Measurements from ENCODE around the gene CLEC7A. TPM values are rescaled to one million over a fixed set of nuclear protein-coding genes. Genes with fewer than 3 reads are reported as not detected.

CLEC7A gene
- total RNA-seq, 1 experiment from 2014 or later, result not detected

DNA sequence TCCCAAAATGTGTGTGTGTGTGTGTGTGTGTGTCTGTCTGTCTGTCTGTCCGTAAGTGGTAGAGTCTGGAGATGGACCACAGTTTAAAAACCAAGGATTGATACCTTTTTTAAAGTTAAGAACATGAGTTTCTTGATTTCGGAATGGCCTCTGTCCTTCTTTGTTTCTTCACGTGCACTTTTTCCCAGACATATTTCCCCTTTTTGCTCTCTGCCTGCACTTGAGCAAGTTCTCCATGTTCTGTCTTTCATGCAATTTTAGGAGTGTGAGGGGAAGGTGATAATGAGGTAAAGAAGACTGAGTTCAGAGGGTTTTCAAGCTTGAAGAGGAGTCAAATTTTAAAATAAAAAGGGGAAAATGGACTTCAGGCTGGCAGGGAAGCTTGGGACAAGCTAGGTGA, 29.3 kb upstream of the CLEC7A start:
- H2AK5ac ChIP-seq (ENCODE audit: insufficient read length, low read length), result no peak overlapping the region
- H3K79me1 ChIP-seq (ENCODE audit: insufficient read depth, low read depth, low read length, poor library complexity, severe bottlenecking), result no peaks in the 10 kb centered on the region
- DNase-seq, result no peak
- H2BK12ac ChIP-seq (ENCODE audit: insufficient read length, low read depth, low read length), result no peak overlapping the region
- no peak overlapping the region for H3K4ac ChIP-seq (ENCODE audit: low read depth, low read length)
- no peak overlapping the region for H4K91ac ChIP-seq (ENCODE audit: insufficient read length, low read depth, low read length)
- H2BK20ac ChIP-seq (ENCODE audit: low read depth, low read length, poor library complexity, severe bottlenecking), result no peak overlapping the region
- no peak overlapping the region for H4K8ac ChIP-seq (replicated peaks; ENCODE audit: insufficient read length, low read depth, low read length)
- no peaks in the 10 kb centered on the region for H4K20me1 ChIP-seq (ENCODE audit: control insufficient read depth, insufficient read depth, insufficient read length)
- H2BK5ac ChIP-seq (ENCODE audit: insufficient read length, low read length), result no peak overlapping the region
- no peak overlapping the region for H3T11ph ChIP-seq (ENCODE audit: low read length)
- H3K27me3 ChIP-seq (ENCODE audit: insufficient read depth, low read length), result no peaks in the 10 kb centered on the region
- no peak overlapping the region for H3K18ac ChIP-seq (ENCODE audit: insufficient read length, low read depth, low read length)
- no peaks in the 10 kb centered on the region for H3K23me2 ChIP-seq (ENCODE audit: insufficient read length, low read depth, low read length, poor library complexity, severe bottlenecking)
- no peak overlapping the region for H4K5ac ChIP-seq (ENCODE audit: insufficient read length, low read depth, low read length)
- Mint-ChIP-seq H3K4me1 (peaks cover 0 to under 1% of the 10 kb centered on the region in 2 experiments; a peak in 1 of 4 replicates), H3K36me3 (ENCODE audit: insufficient read depth in 1 of 3, low read depth in 3 of 3) (no peaks in the 10 kb centered on the region; a peak in 1 of 7 replicates), H3K9me3 (no peaks in the 10 kb centered on the region), H3K4me3 (no peak overlapping the region), H3K27ac (no peak overlapping the region), H3K27me3 (ENCODE audit: low read depth) (peaks cover 2% of the 10 kb centered on the region; the same call in 1 of the 2 replicates)
- no peak overlapping the region for H3K4me2 ChIP-seq (ENCODE audit: insufficient read depth, insufficient read length, low read length)
- no CpG with 5 or more reads among the region's 3 CpGs for WGBS (ENCODE audit: extremely low coverage, insufficient read length, low lambda C conversion rate)
- H3K27ac ChIP-seq (ENCODE audit: insufficient read length, low read depth, low read length), result no peak overlapping the region
- H3K9ac ChIP-seq (ENCODE audit: extremely low read depth, insufficient read length, low read length), result no peak overlapping the region
- no peaks in the 10 kb centered on the region for H3K4me1 ChIP-seq (ENCODE audit: insufficient read depth, low read length)
- no peak overlapping the region for H3K56ac ChIP-seq (ENCODE audit: insufficient read length, low read depth, low read length)
- H2AFZ ChIP-seq (ENCODE audit: low read length), result no peak overlapping the region
- H3K79me2 ChIP-seq (ENCODE audit: insufficient read depth, low read length), result no peaks in the 10 kb centered on the region
- H2BK120ac ChIP-seq (ENCODE audit: low read depth, low read length, poor library complexity, severe bottlenecking), result no peak overlapping the region
- H3K14ac ChIP-seq (ENCODE audit: insufficient read depth, low read length), result no peak overlapping the region
- no peak overlapping the region for H2BK15ac ChIP-seq (ENCODE audit: low read depth, low read length)
- H3K9me3 ChIP-seq (ENCODE audit: control insufficient read depth, low read depth, low read length), result no peaks in the 10 kb centered on the region
- TF ChIP-seq, protein P1, sequence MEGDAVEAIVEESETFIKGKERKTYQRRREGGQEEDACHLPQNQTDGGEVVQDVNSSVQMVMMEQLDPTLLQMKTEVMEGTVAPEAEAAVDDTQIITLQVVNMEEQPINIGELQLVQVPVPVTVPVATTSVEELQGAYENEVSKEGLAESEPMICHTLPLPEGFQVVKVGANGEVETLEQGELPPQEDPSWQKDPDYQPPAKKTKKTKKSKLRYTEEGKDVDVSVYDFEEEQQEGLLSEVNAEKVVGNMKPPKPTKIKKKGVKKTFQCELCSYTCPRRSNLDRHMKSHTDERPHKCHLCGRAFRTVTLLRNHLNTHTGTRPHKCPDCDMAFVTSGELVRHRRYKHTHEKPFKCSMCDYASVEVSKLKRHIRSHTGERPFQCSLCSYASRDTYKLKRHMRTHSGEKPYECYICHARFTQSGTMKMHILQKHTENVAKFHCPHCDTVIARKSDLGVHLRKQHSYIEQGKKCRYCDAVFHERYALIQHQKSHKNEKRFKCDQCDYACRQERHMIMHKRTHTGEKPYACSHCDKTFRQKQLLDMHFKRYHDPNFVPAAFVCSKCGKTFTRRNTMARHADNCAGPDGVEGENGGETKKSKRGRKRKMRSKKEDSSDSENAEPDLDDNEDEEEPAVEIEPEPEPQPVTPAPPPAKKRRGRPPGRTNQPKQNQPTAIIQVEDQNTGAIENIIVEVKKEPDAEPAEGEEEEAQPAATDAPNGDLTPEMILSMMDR (conservative IDR thresholded peaks at IDR 0.05), result no peak
- H3K23ac ChIP-seq (ENCODE audit: insufficient read length, low read depth, low read length), result no peak overlapping the region
